Ishikawa (cell line): ENCODE data around the gene PLCL1.

Experiments
- CEBPB ChIP-seq: IDR thresholded peaks from 2 replicates; pipeline ENCODE4 v1.6.1; 2012
- CREB1 ChIP-seq: IDR thresholded peaks from 2 replicates; pipeline ENCODE4 v1.6.1; 2012; ENCODE audit warnings: low read depth
- EGR1 ChIP-seq: IDR thresholded peaks from 2 replicates; pipeline ENCODE4 v1.6.1; 2012
- EP300 ChIP-seq: IDR thresholded peaks from 2 replicates; pipeline ENCODE4 v1.6.1; 2012; ENCODE audit warnings: borderline replicate concordance
- FOXM1 ChIP-seq: IDR thresholded peaks from 2 replicates; pipeline ENCODE4 v1.6.1; 2012; ENCODE audit warnings: low read depth, borderline replicate concordance
- NFIC ChIP-seq: IDR thresholded peaks from 2 replicates; pipeline ENCODE4 v1.6.1; 2012
- RAD21 ChIP-seq: IDR thresholded peaks from 2 replicates; pipeline ENCODE4 v1.6.1; 2012; ENCODE audit warnings: low read depth
- TAF1 ChIP-seq: IDR thresholded peaks from 2 replicates; pipeline ENCODE4 v1.6.1; 2012; ENCODE audit warnings: low read depth, mild to moderate bottlenecking
- TCF12 ChIP-seq: IDR thresholded peaks from 2 replicates; pipeline ENCODE4 v1.6.1; 2012; ENCODE audit warnings: low read depth
- TEAD4 ChIP-seq: IDR thresholded peaks from 2 replicates; pipeline ENCODE4 v1.6.1; 2012
- YY1 ChIP-seq: IDR thresholded peaks from 2 replicates; pipeline ENCODE4 v1.6.1; 2012; ENCODE audit warnings: low read depth
- ZBTB7A ChIP-seq: IDR thresholded peaks from 2 replicates; pipeline ENCODE4 v1.6.1; 2012; ENCODE audit warnings: low read depth
- TF ChIP-seq, protein P1 (sequence below): IDR thresholded peaks from 2 replicates; pipeline ENCODE4 v1.6.1; 2012
- TF ChIP-seq, protein P2 (sequence below): IDR thresholded peaks from 2 replicates; pipeline ENCODE4 v1.6.1; 2012; ENCODE audit warnings: low read depth, mild to moderate bottlenecking
- TF ChIP-seq, protein P3 (sequence below): IDR thresholded peaks from 2 replicates; pipeline ENCODE4 v1.6.1; 2012

PLCL1 gene

DNA sequence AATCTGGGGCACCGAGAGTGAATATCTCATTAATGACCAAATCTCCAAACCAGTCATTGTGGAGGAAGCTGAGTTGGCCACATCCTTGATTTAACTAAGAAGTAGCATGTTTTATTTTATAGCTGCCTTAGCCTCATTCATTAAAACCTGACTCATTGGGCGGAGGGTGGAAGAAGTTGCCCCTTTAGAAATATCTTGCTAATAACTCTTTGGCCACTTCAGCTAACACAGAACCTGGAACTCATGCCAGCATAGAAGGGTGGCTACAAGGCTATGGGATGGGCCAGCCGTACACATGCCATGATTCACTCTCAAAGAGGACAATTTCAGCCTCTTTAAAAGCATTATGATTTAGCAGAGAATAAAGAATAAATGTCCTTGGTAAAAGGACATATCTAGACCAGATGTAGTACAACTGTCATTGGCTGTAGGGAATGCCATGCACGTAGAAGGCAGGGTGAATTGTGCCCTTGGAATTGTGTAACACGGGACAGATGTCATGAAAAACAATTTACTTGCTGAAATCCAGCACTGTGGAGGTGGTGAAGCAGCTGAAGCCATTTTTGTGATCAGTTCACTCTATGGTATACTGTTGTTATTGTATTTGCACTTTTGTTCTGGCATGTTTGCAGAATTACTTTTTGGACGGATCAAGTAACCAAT, 330.0 kb downstream of the PLCL1 start:
- TF ChIP-seq NFIC (no peak), EP300 (no peak), TAF1 (no peak), TEAD4 (no peak), YY1 (no peak), CREB1 (no peak), ZBTB7A (no peak), EGR1 (no peak), TCF12 (no peak), CEBPB (no peak), FOXM1 (no peak), RAD21 (no peak)
- TF ChIP-seq, protein P1, sequence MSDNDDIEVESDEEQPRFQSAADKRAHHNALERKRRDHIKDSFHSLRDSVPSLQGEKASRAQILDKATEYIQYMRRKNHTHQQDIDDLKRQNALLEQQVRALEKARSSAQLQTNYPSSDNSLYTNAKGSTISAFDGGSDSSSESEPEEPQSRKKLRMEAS, result no peak
- TF ChIP-seq, protein P2, sequence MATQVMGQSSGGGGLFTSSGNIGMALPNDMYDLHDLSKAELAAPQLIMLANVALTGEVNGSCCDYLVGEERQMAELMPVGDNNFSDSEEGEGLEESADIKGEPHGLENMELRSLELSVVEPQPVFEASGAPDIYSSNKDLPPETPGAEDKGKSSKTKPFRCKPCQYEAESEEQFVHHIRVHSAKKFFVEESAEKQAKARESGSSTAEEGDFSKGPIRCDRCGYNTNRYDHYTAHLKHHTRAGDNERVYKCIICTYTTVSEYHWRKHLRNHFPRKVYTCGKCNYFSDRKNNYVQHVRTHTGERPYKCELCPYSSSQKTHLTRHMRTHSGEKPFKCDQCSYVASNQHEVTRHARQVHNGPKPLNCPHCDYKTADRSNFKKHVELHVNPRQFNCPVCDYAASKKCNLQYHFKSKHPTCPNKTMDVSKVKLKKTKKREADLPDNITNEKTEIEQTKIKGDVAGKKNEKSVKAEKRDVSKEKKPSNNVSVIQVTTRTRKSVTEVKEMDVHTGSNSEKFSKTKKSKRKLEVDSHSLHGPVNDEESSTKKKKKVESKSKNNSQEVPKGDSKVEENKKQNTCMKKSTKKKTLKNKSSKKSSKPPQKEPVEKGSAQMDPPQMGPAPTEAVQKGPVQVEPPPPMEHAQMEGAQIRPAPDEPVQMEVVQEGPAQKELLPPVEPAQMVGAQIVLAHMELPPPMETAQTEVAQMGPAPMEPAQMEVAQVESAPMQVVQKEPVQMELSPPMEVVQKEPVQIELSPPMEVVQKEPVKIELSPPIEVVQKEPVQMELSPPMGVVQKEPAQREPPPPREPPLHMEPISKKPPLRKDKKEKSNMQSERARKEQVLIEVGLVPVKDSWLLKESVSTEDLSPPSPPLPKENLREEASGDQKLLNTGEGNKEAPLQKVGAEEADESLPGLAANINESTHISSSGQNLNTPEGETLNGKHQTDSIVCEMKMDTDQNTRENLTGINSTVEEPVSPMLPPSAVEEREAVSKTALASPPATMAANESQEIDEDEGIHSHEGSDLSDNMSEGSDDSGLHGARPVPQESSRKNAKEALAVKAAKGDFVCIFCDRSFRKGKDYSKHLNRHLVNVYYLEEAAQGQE, result no peak
- TF ChIP-seq, protein P3, sequence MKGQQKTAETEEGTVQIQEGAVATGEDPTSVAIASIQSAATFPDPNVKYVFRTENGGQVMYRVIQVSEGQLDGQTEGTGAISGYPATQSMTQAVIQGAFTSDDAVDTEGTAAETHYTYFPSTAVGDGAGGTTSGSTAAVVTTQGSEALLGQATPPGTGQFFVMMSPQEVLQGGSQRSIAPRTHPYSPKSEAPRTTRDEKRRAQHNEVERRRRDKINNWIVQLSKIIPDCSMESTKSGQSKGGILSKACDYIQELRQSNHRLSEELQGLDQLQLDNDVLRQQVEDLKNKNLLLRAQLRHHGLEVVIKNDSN, result no peak

- TF ChIP-seq, protein P2, result no peak
- TF ChIP-seq CREB1 (no peak), CEBPB (no peak), YY1 (no peak)
- TF ChIP-seq, protein P3, result no peak
Observed at GRCh38 chr2:198135481-198135934, 331.1 kb downstream of the PLCL1 start.

- TF ChIP-seq CEBPB, result no peak
- TF ChIP-seq YY1, result no peak
- no peak for TF ChIP-seq FOXM1
- TF ChIP-seq, protein P2, result no peak
- TF ChIP-seq EP300, result no peak
- TF ChIP-seq RAD21, result no peak
- no peak for TF ChIP-seq NFIC
- TF ChIP-seq, protein P3, result no peak
- TF ChIP-seq CREB1, result no peak
- no peak for TF ChIP-seq ZBTB7A
- no peak for TF ChIP-seq TAF1
- no peak for TF ChIP-seq TEAD4
- no peak for TF ChIP-seq EGR1
- no peak for TF ChIP-seq TCF12
- TF ChIP-seq, protein P1, result no peak
Observed at GRCh38 chr2:198136142-198136541, 331.7 kb downstream of the PLCL1 start.

DNA sequence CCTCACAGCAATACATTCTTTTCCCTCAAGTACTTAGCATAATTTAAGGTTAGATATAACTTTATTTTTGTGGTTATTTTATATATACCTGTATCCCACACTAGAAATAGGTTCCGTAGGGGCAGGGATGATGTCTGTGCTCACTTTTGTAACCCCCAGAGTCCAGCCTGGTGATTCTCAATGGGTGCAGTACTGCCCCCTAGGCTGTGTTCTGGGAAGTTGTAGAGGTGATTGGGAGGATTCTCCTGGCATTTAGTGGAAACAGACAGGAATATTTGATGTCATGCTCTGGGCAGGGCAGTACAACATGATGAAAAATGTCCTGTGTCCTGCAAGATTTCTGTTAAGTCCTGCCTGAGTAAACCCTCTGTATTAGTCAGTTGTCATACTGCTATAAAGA, 333.3 kb downstream of the PLCL1 start:
- TF ChIP-seq RAD21, result no peak
- TF ChIP-seq TEAD4, result no peak
- TF ChIP-seq FOXM1, result no peak
- TF ChIP-seq TCF12, result no peak
- TF ChIP-seq EP300, result no peak
- TF ChIP-seq NFIC, result no peak
- no peak for TF ChIP-seq ZBTB7A
- no peak for TF ChIP-seq CEBPB
- TF ChIP-seq, protein P2, result no peak
- TF ChIP-seq TAF1, result no peak
- no peak for TF ChIP-seq CREB1
- TF ChIP-seq, protein P3, result no peak
- no peak for TF ChIP-seq EGR1
- TF ChIP-seq YY1, result no peak
- TF ChIP-seq, protein P1, result no peak
